ENCODE results near the gene SERPINI1.

- TF ChIP-seq POLR2A (IDR thresholded peaks at IDR 0.05) (no peak), CTCF (IDR thresholded peaks at IDR 0.05) (no peak)
Measured at GRCh38 chr3:167711439-167711838, 24.1 kb upstream of the SERPINI1 start.
